OCI-LY7 (cell line): ENCODE results near the gene GJB4.

Source experiments
- EZH2phosphoT487 ChIP-seq: fragments of 200-600 bp; sonication (generic); IDR thresholded peaks from 2 replicates; pipeline ENCODE4 v1.6.1; 2018; ENCODE audit warnings: low read depth, borderline replicate concordance, mild to moderate bottlenecking, mixed run types, antibody characterized with exemption, low read length, moderate library complexity, mixed read lengths
- TF ChIP-seq, protein P1 (sequence below): fragments of 200-600 bp; sonication (generic); conservative IDR thresholded peaks from 2 replicates; pipeline ENCODE4 v1.5.1; 2014; ENCODE audit warnings: mild to moderate bottlenecking, antibody characterized with exemption, low read length, moderate library complexity, mixed read lengths

DNA sequence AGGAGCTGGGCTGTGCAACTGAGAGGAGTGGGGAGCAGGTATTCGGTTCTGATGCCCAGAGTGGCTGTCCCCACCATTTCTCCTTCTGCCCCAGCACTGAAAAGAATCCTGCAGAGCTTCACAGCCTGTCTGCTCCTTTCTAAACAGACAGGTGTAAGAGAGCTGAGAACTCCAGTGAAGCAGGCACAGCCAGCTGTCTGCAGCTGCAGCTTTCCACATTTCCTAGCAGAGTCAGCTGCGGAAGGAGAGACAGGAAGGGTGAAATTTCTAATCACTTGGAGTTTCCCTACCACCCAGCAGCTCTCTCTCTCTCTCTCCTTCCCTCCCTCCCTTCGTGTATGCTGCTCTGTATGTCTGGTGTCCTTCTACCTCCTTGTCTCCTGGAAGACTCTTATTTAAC is 45.2 kb upstream of the GJB4 start:
- TF ChIP-seq, protein P1, sequence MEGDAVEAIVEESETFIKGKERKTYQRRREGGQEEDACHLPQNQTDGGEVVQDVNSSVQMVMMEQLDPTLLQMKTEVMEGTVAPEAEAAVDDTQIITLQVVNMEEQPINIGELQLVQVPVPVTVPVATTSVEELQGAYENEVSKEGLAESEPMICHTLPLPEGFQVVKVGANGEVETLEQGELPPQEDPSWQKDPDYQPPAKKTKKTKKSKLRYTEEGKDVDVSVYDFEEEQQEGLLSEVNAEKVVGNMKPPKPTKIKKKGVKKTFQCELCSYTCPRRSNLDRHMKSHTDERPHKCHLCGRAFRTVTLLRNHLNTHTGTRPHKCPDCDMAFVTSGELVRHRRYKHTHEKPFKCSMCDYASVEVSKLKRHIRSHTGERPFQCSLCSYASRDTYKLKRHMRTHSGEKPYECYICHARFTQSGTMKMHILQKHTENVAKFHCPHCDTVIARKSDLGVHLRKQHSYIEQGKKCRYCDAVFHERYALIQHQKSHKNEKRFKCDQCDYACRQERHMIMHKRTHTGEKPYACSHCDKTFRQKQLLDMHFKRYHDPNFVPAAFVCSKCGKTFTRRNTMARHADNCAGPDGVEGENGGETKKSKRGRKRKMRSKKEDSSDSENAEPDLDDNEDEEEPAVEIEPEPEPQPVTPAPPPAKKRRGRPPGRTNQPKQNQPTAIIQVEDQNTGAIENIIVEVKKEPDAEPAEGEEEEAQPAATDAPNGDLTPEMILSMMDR, result no peak
- TF ChIP-seq EZH2phosphoT487, result no peak
